Fibroblast of lung (primary cell): Measurements from ENCODE around the gene ZBTB7C.

Experiments used
- EZH2 ChIP-seq: IDR thresholded peaks from 2 replicates; pipeline ENCODE4 v1.5.1; 2012; ENCODE audit warnings: low read length, control low read depth, mild to moderate bottlenecking; ENCODE audit errors: missing control alignments
- TF ChIP-seq, protein P1 (sequence below), 2 donors: IDR thresholded peaks in 1 of 2; conservative IDR thresholded peaks in 1 of 2; 1 replicate in 1 of 2; 2 replicates in 1 of 2; pipeline ENCODE4 v1.5.1; 2011 to 2012; ENCODE audit warnings: low read length in 2 of 2, control low read depth in 1 of 2, inconsistent platforms in 1 of 2, low read depth in 1 of 2, mild to moderate bottlenecking in 1 of 2

DNA sequence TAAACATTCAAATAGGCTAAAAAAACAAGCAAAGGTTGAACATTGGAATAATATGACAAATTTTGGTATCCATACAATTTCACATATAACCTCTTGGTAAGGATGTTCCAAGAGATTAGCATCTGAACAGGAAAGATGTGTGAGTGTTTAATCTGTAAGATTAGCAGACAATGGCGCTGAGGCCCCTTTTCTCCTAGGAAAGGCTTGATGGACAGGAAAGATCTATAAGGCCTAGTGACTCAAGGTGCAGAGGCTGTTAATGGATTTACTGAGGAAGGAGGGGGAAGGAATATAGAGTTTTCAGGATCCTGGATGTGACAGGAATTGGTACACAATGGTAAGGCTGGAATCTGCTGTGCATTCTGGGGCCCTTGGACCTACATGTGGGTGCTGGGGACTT is 430.6 kb downstream of the ZBTB7C start:
- TF ChIP-seq, protein P1, sequence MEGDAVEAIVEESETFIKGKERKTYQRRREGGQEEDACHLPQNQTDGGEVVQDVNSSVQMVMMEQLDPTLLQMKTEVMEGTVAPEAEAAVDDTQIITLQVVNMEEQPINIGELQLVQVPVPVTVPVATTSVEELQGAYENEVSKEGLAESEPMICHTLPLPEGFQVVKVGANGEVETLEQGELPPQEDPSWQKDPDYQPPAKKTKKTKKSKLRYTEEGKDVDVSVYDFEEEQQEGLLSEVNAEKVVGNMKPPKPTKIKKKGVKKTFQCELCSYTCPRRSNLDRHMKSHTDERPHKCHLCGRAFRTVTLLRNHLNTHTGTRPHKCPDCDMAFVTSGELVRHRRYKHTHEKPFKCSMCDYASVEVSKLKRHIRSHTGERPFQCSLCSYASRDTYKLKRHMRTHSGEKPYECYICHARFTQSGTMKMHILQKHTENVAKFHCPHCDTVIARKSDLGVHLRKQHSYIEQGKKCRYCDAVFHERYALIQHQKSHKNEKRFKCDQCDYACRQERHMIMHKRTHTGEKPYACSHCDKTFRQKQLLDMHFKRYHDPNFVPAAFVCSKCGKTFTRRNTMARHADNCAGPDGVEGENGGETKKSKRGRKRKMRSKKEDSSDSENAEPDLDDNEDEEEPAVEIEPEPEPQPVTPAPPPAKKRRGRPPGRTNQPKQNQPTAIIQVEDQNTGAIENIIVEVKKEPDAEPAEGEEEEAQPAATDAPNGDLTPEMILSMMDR (conservative IDR thresholded peaks at IDR 0.05 in 1 of 2, IDR thresholded peaks at IDR 0.05 in 1 of 2; ENCODE audit: low read depth in 1 of 2, low read length in 2 of 2) = no peak
- TF ChIP-seq EZH2 = no peak
